A673 (cell line): ENCODE data around the gene TBKBP1. TPM values are rescaled to one million over a fixed set of nuclear protein-coding genes. Genes with fewer than 3 reads are reported as not detected.

Experiments used
- BruUV-seq: library from RNA; stranded (reverse); fragments of 400-500 nt; replicated peaks from 2 replicates; lab custom pipeline; 2021; lab: Mats Ljungman, UMichigan
- CTCF ChIA-PET: fragments of 300-600 bp; sonication (Branson Sonifier 250); formaldehyde crosslinking; loops from one replicate; lab custom pipeline; 2022; ENCODE audit warnings: antibody characterized with exemption; lab: Charles Lee
- POLR2A ChIA-PET: fragments of 300-600 bp; sonication (Branson Sonifier 250); formaldehyde crosslinking; loops from one replicate; lab custom pipeline; 2022; ENCODE audit warnings: antibody characterized with exemption; ENCODE audit not compliant: low non-redundant PET; lab: Charles Lee
- DNase-seq: peaks from one replicate; pipeline ENCODE4 v3.0.0-alpha.2; 2015; ENCODE audit warnings: low spot score
- H3K27ac ChIP-seq: fragments of 200-600 bp; sonication (generic); 2 replicates; pipeline ENCODE4 v1.5.1; 2016; ENCODE audit warnings: mixed run types, low read depth, mild to moderate bottlenecking, mixed read lengths, antibody characterized with exemption, low read length; ENCODE audit not compliant: poor library complexity, severe bottlenecking
- H3K27me3 ChIP-seq: fragments of 200-600 bp; sonication (generic); replicated peaks from 2 replicates; pipeline ENCODE4 v1.6.1; 2017; ENCODE audit warnings: mixed run types, low read depth, mild to moderate bottlenecking, mixed read lengths, antibody characterized with exemption, low read length; ENCODE audit not compliant: insufficient read depth, poor library complexity
- H3K36me3 ChIP-seq: fragments of 200-600 bp; sonication (generic); 2 replicates; pipeline ENCODE4 v1.6.1; 2016; ENCODE audit warnings: mixed run types, mild to moderate bottlenecking, mixed read lengths, antibody characterized with exemption, low read length; ENCODE audit not compliant: insufficient read depth, poor library complexity, severe bottlenecking
- H3K4me1 ChIP-seq: fragments of 200-600 bp; sonication (generic); 2 replicates; pipeline ENCODE4 v1.6.1; 2017; ENCODE audit warnings: mixed run types, mild to moderate bottlenecking, mixed read lengths, antibody characterized with exemption, low read length; ENCODE audit not compliant: insufficient read depth, poor library complexity, severe bottlenecking
- H3K4me3 ChIP-seq: fragments of 200-600 bp; sonication (generic); 2 replicates; pipeline ENCODE4 v1.5.1; 2016; ENCODE audit warnings: low read depth, mixed run types, mild to moderate bottlenecking, mixed read lengths, low read length; ENCODE audit not compliant: poor library complexity, severe bottlenecking
- H3K9me3 ChIP-seq: fragments of 200-600 bp; sonication (generic); 2 replicates; pipeline ENCODE4 v1.6.1; 2016; ENCODE audit warnings: mixed run types, low read depth, mild to moderate bottlenecking, mixed read lengths, antibody characterized with exemption, low read length; ENCODE audit not compliant: poor library complexity, severe bottlenecking
- CTCF ChIP-seq: fragments of 300-800, 200-600 bp; sonication (generic); conservative IDR thresholded peaks from 2 replicates; pipeline ENCODE4 v1.5.1; 2017; ENCODE audit warnings: low read depth, mild to moderate bottlenecking, antibody characterized with exemption, low read length, moderate library complexity, mixed read lengths
- EZH2 ChIP-seq: fragments of 200-600 bp; sonication (generic); IDR thresholded peaks from 2 replicates; pipeline ENCODE4 v1.6.1; 2017; ENCODE audit warnings: borderline replicate concordance, low read depth, mild to moderate bottlenecking, mixed read lengths, antibody characterized with exemption, low read length; ENCODE audit not compliant: poor library complexity, severe bottlenecking
- intact Hi-C: fragments of 100-400 bp; cut with micrococcal nuclease; formaldehyde crosslinking; loops from one replicate; pipeline ENCODE4 v1.10.0; 2022; ENCODE audit not compliant: unreplicated experiment
- total RNA-seq: library from RNA; stranded (reverse); gene quantifications from 2 replicates; pipeline ENCODE4 v1.2.3, GENCODE V29; 2021

The TBKBP1 gene
- total RNA-seq, 1 experiment from 2014 or later = 21.1 TPM

GRCh38 chr17:47685556-47686275 lies 8.2 kb upstream of the TBKBP1 start:
- ChIA-PET CTCF (no interaction called here), POLR2A (no interaction called here)
- H3K27me3 ChIP-seq = no peaks in the 10 kb centered on the region
- DNase-seq = no peak
- H3K4me1 ChIP-seq = no peaks in the 10 kb centered on the region
- H3K4me3 ChIP-seq = no peak overlapping the region
- H3K27ac ChIP-seq = no peak overlapping the region
- no TSS peak for BruUV-seq
- intact Hi-C loops = no loop called here
- peaks cover 26% of the 10 kb centered on the region for H3K36me3 ChIP-seq
- H3K9me3 ChIP-seq = no peaks in the 10 kb centered on the region
- TF ChIP-seq CTCF (no peak), EZH2 (no peak)

GRCh38 chr17:47686276-47686635 lies 7.7 kb upstream of the TBKBP1 start:
- POLR2A ChIA-PET = no interaction called here
- Histone ChIP-seq H3K4me1 (no peaks in the 10 kb centered on the region), H3K27me3 (no peaks in the 10 kb centered on the region), H3K4me3 (no peak overlapping the region), H3K9me3 (no peaks in the 10 kb centered on the region), H3K36me3 (peaks cover 24% of the 10 kb centered on the region), H3K27ac (no peak overlapping the region)
- no peak for TF ChIP-seq CTCF
- DNase-seq = no peak
- intact Hi-C loops = no loop called here
- CTCF ChIA-PET = no interaction called here
- BruUV-seq = no TSS peak

GRCh38 chr17:47686664-47687327 lies 7.2 kb upstream of the TBKBP1 start:
- intact Hi-C loops = no loop called here
- no TSS peak for BruUV-seq
- Histone ChIP-seq H3K9me3 (no peaks in the 10 kb centered on the region), H3K27ac (no peak overlapping the region), H3K4me1 (no peaks in the 10 kb centered on the region), H3K4me3 (no peak overlapping the region), H3K27me3 (no peaks in the 10 kb centered on the region), H3K36me3 (peaks cover 19% of the 10 kb centered on the region)
- ChIA-PET POLR2A (no interaction called here), CTCF (no interaction called here)
- TF ChIP-seq CTCF = no peak
- no peak for TF ChIP-seq EZH2
- DNase-seq = no peak
